NCI-H146 (cell line): Measurements from ENCODE around the gene ERCC2.
"Not testable (repeated sequence)": the region's sequence is repeated elsewhere in the genome, so short reads cannot be mapped to it uniquely, and the experiment has no call there.

ENCODE experiments used
- DNase-seq: peaks from one replicate; lab custom pipeline; 2025; lab: John Stamatoyannopoulos, UW

The ERCC2 gene

DNA sequence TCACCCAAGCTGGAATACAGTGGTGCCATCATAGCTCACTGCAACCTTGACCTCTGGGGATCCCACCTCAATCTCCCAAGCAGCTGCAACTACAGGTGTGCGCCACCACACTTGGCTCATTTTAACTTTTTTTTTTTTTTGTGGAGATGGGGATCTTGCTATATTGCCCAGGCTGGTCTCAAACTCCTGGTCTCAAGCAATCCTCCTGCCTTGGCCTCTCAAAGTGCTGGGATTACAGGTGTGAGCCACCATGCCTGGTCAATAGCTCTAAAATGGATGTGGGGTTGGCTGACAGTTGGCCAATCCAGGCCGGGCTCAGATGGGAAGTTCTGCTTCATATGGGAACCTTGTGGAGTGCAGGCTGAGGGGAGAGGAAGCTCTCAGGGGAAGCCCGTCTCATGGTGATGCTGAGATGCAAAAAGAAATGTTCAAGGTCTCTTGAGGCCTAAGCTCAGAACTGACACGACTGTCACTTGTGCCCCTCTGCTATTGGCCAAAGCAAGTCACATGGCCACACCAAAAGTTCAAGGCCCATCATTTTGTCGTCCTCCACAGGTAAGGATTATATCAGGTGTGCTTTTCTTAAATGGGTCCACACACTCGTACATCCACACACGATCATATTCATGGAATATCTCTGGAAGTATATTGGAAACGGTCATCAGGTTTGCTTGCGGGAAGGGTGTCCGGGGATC lies 36.6 kb downstream of the ERCC2 start:
- no peak for DNase-seq

DNA sequence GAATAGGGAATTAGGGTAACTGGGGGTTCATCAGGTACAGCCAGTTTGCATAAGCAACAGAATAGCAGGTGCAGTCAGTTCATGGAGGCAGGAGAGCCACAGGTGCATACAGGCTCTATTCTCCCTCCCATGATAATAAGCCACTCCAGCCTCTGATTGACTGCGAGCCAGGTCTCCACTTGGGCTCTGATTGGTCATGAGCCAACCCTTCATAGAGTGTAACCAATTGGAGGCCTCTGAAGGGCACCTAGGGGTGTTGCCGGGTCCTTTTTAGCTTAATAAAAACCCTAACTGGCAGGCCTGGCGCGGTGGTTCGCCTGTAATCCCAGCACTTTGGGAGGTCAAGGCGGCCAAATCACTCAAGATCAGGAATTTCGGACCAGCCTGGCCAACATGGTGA lies 39.0 kb downstream of the ERCC2 start:
- DNase-seq, result peak; percentile 94

DNA sequence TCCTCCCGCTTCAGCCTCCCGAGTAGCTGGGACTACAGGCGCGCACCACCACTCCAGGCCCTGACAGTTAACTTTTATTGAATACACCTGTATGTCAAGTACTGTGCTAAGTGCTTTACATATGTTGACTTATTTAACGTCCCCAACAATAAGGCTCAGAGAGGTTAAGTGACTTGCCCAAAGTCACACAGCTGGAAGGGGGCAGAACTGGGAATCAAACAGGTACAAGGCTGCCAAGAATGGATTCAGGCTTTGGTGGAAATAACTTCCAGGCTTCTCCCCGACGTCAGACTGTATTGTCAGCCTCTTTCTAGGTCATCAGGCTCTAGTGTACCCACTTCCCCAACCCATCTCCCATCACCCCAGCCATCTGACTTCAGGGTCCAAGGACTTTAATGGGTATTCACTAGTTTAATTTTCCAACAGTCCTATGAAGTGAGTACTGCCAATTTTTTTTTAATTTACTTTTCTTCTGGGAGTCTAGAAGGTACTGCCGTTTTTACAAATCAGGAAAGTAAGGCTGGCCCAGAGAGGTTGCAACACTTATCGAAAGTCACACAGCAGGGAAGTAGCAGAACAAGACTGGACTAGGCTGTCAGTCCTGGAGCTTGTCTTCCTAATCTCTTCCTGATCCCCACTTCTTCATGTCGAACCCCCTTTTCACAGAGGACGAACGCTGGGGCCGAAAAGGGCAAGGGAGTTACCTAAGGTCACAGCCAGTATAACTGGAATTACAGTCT lies 42.8 kb downstream of the ERCC2 start:
- DNase-seq, result no peak

DNA sequence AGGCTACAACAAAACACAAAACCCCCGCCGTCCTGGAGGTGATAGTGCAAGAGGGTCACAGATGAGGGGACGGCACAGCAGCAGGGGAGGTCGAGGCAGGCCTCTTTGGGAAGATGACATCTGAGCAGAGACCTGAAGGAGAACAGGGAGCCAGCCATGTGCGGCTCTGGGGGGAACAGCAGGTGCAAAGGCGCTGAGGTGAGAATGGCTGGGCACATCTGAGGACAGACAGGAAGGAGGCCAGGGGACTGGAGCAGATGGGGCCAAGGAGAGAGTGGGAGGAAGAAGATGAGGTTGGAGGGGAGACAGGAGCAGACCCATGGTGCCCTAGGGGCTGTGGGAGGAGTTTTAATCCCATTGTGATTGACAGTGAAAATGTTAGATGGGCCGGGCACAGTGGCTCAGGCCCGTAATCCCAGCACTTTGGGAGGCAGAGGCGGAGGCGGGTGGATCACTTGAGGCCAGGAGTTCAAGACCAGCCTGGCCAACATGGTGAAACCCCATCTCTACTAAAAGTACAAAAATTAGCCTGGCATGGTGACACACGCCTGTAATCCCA lies 45.9 kb downstream of the ERCC2 start:
- DNase-seq, result no peak

DNA sequence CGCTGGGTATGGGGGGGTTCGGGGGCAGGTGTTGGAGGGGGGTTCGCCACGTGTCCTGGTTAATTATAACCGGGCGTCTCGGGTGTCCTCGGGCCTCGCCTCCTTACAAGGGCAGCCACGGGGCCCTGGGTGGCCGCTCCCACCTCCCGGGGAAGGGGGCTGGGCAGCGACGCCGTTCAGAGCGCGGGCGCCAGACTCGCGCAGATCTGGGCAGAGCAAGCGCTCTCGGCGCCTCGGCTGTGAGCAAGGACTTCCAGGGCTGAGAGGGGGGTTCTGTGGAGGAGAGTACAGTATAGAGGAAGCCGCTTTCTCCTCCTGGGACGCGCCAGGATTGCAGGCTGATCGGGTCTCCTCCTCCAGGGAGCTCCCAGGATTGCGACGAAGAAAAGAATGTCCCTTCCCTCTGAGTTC lies 46.7 kb downstream of the ERCC2 start:
- DNase-seq, result peak; percentile 35

DNA sequence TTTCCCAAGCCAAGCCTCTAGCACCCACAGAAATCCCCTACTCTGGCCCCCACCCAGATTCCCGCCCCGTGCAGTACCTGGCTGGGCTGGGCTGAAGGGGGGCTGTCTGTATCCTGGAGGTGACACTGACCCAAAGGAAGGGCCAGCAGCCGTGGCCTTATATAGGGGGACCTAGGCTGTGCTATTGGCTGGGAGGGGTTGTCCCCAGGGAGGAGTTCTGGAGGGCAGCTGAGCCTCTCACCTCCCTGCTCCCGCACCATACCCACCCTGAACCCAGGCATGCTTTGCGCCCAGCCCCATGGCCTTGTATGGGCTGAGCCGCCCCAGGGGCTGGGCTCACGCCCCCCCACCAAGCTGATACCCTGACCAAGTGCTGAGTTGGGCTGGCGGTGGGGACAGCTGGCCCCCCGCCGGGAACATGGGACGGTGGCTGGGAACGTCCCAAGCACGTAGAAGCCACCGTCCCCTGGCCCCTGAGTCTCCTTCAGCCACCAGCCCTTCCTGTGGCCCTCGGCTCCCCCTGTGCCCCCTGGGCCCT lies 47.6 kb downstream of the ERCC2 start, which contains the start of gene CKM:
Gene CKM, minus strand, starts transcription at position 132 of the 538 bp plus-strand sequence. CDS start 3,162 bp downstream, outside the sequence.
- no peak for DNase-seq

DNA sequence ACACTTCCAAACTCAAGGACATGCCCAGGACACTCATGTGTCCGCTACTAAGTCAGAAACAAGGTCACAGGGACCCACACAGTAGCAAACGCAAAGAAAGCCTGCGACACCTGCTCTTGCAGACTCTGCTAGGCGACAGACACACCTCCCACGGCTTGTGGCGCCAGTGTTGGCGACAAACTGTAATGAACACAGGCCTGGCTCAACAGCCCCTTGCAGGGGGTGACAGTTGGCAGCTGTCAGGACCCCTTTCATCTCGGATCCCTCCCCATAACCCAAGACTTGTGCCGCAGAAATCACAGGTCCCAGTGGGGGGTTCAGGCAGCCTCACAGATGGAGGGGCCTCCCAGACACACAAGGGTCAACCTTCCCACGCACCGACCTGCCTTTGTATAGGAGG lies 48.1 kb downstream of the ERCC2 start:
- peak; percentile 57 for DNase-seq

DNA sequence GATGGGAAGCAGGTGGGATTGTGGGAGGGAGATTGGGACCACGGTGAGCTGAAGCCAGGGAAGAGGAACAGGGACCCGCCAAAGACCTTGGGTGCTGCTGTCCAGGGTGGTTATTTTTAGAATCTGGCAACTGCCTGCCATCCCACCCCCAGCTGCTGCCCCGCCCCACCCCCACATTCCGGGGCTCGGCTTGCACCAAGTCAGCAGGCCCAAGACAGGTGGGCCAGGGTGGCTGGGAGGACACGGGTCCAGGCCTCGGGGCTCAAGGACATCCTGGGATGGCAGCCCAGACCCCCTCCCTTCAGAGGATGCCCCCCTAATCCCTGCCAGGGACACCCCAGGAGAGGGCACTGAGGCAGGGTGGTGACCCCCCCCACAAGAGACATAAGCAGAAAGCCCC lies 48.5 kb downstream of the ERCC2 start:
- no peak for DNase-seq

DNA sequence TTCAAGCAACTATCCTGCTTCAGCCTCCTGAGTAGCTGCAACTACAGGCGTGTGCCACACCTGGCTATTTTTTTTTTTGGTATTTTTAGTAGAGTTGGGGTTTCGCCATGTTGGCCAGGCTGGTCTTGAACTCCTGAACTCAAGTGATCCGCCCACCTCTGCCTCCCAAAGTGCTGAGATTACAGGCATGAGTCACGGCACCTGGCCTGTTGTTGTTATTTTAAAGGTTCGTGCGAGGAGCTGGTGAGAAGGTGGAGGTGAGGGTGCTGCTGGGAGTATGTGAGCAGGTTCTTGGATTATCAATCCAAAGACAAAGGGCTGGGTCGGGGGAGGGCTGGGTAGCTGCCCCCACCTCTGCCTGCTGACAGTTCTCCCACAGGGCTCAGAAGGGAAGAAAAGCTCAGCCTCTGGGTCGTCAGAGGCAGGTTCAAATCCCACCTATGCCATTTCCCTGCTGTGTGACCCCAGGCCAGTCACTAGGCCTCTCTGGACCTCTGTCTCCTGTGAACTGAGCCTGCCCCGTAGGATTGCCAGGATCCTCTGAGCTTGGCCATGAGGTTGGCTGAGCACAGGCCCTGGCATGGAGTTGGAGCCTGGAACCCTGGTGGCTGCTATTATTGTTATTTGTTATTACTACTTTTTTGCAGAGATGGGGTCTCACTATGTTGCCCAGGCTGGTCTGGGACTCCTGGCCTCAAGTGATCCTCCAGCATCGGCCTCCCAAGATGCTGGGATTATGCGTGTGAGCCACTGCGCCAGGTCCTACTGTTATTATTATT lies 49.2 kb downstream of the ERCC2 start:
- no peak for DNase-seq

DNA sequence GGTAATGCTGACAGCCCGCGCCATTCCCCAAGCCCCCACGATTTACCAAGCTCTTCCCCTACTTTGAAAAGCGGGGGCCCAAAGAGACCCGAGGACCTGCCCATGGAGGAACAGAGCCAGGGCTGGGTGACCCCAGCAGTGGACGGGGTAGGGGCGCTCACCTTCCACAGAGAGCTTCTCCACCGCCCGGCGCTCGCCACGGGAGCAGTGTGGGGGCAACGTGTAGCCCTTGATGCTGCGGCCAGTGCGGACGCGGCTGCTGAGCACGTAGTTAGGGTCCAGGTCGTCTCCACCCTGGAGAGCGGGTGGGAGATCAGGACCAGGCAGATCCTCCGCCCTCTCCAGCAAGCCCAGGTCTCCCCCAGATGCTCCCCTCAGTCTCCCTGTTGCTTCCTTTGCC lies 55.1 kb downstream of the ERCC2 start:
- DNase-seq, result no peak

DNA sequence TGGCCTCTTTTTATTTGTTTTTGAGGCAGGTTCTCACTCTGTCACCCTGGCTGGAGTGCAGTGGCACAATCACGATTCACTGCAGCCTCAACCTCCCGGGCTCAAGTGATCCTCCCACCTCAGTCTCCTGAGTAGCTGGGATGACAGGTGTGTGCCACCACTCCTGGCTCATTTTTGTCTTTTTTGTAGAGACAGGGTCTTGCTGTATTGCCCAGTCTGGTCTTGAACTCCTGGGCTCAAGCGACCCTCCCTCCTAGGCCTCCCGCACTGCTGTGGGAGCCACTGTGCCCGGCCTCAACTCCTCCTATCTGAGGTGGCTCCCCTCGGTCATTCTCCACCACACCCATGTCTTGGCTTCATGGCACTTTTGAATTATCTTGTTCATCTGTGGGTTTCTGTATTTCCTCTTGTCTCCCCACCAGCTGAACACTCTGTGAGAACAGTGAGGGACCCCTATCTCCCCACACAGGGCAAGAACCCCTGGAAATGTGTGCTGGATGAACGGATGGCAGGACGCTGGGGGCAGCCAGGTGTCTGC lies 55.6 kb downstream of the ERCC2 start:
- no peak for DNase-seq

DNA sequence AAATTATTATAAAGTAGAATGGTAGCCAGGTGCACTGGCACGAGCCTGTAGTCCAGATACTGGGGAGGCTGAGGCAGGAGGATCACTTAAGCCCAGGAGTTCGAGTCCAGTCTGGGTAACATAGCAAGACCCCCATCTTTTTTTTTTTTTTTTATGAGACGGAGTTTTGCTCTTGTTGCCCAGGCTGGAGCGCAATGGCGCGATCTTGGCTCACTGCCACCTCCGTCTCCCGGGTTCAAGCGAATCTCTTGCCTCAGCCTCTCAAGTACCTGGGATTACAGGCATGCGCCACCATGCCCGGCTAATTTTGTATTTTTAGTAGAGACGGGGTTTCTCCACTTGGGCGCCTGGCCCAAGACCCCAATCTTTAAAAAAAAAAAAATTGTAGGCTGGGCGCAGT lies 58.1 kb downstream of the ERCC2 start:
- not testable (repeated sequence) for DNase-seq

DNA sequence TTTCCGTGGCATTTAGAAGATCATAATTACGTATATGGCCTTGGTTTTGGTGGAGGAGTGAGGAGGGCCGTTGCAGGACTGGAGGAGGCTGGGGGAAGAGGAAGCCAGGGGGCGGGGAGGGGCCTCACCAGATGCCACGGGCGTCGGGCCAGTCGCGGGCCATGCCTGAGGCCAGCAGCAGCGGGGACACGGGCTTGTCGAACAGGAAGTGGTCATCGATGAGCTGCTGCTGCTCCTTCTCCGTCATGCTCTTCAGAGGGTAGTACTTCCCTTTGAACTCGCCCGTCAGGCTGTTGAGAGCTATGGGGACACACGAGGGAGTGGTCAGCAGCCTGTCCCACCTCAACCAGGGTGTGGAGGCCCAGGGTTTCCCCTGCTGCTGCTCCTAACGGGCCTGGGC lies 58.8 kb downstream of the ERCC2 start:
- no peak for DNase-seq

DNA sequence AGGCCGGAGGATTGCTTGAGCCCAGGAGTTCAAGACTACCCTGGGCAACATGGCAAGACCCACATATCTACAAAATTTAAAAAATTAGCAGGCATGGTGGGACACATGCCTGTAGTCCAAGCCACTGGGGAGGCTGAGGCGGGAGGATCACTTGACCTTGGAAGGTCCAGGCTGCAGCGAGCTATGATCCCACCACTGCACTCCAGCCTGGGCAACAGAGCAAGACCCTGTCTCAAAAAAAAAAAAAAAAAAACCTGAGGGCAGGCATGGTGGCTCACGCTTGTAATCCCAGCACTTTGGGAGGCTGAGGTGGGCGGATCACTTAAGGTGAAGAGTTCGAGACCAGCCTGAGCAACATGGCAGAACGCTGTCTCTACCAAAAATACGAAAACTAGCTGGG lies 61.1 kb downstream of the ERCC2 start:
- not testable (repeated sequence) for DNase-seq

DNA sequence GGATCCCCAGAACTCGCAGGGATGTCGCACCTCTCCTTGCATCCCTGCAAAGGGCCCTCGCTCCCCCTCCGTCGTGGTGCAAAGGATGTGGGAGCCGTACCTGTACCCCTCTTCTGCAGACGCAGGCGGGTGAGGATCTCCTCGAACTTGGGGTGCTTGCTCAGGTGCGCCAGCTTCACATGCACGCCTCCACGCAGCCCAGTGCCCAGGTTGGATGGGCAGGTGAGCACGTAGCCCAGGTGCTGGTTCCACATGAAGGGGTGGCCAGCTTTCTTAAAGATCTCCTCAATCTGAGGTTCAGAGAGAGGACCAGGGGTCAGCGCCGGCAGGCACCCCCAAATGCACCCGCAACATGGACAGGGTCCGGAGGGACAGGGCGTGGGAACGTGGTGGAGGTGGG lies 63.0 kb downstream of the ERCC2 start:
- DNase-seq, result no peak

DNA sequence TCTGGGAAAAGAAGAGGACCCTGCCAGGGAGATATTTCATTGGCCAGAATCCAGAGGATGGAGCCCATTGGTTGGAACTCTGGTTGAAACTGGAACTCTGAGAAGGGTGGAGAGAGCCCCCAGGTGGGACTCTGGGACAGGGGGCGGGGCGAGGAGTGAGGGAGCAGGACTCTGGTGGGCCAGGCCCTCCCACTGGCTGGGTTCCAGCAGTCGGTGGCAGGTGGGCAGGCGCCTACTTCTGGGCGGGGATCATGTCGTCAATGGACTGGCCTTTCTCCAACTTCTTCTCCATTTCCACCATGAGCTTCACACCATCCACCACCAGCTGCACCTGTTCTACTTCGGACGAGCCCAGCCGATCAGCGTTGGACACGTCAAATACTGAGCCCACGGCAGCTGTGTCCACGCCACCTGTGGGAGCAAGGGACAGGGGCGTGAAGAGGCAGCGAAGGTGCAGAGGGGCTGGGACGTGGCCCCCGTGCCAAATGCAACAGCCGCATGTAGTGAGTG lies 63.8 kb downstream of the ERCC2 start:
- DNase-seq, result peak; percentile 96

DNA sequence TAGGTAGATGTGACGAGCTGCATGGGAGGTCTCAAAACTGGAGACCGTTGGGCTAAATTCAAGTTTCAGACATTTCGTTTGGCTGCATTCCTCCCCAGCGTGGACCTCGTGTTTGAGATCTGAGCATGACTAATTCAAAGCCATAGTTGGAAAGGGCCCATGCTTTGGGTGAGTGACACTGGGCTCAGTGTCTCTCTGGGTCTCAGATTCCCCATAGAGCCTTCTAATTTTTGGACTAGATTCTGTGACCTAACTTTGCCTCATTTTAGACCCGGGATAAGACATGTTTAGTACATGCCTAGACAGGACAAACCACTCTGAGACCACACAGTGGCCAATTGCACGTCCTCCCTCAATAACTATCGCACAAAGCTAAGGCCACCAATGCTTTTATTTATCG lies 64.3 kb downstream of the ERCC2 start:
- no peak for DNase-seq

DNA sequence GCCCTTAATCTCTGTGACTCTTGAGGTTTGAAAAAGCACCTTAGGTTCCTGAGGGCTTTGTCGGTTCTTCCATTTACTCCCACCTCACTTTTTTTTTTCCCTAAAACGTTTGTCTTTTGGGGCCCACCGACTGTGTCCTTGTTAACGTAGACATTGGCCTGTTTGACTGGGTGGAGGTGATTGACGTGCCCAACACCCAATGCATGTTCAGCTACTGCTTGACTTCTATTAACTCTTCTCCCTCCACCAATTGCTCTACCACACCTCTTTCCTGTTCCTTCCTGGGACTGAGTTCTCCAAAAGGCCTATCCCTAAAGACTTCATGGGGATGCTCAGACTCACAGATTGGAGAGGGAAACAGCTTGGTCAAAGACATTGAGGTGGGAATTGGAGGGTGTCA lies 65.0 kb downstream of the ERCC2 start:
- DNase-seq, result peak; percentile 9

DNA sequence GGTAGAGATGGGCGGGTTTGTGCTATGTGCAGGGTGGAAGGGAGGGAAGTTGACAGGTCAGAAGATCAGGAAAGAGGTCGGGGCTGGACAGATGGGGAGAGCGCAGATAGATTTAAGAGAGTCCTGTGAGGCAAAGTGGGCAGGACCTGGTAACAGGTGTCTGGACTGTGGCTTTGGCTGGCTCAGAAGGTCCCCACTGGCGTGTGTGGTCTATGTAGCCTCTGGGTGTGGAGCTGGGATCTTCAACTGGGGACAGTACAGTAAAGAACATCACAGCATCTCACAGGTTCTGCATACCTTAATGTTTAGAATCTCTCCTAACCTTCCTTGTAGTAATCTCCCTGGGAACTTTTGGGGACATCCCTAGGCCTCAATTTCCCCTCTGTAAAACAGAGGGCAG lies 65.4 kb downstream of the ERCC2 start:
- DNase-seq, result no peak

DNA sequence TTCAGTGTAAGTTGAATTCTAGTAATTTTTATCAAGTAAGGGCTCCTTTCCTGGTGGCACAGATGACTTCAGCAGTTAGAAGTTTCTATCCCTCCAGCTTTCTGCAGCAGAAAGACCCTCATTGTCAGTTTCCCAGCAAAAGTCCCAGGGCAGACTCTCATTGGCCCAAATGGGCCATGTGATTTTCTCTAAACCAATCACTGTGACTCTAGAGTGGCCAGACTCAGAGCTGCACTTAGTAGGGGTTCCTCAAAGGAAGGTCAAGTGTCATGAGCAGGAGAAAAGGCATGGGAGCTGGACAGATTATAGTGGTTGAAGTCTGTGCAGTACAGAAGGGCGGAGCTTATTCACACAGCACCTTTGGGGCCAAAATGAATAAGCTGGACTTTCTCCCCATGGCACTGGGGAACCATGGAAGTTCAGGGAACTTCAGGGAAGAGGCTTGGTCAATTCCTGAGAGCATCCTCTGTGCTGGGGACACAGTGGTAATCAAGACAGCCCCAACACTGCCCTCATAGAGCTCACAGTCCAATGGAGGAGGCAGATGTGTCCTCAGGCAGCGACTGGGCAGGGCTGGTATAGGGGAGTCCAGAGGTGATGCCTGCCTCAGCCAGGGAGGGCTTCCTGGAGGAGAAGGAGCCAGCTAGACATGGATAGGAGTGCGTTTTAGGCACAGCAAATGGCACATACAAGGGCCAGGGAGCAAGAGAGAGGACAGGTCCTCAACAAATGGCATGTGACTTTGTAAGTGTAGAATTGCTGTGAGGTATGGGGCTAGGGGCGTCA lies 66.0 kb downstream of the ERCC2 start:
- DNase-seq, result no peak
